ENCODE results near the gene OR52N2. TPM values are rescaled to one million over a fixed set of nuclear protein-coding genes. Genes with fewer than 3 reads are reported as not detected.

The OR52N2 gene
- total and polyA plus RNA-seq, 11 donors: not detected

DNA sequence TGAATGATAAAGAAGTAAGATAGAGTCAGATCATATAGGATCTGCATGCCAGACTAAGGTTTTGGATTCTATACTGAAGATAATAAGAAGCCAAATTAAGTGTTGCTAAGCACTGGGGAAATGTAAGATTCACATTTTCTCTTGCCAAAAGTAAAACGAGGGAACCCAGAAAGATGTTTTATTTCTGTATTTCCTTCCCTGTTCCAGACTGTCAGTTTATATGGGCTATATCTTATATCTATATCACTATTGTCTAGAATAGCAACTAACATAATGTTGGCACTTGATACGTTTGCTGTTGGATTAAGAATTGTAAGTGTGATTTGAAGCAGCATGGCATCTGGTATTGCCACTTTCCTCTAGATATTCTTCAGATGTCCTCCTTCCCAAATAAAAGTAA, 24.7 kb downstream of the OR52N2 start:
- H3K9me3 ChIP-seq: no peaks in the 10 kb centered on the region
- no peak overlapping the region for H3K4me3 ChIP-seq
- WGBS, 4 donors: 41 to 55% (median 47%) methylated on average over 2 of the region's 2 CpGs
- DNase-seq (no peak), ATAC-seq (no peak)
- H3K4me1 ChIP-seq: no peaks in the 10 kb centered on the region
- no peaks in the 10 kb centered on the region for H3K36me3 ChIP-seq
- intact Hi-C loops (cut with DNase I): no loop called here
- no peak overlapping the region for H3K27ac ChIP-seq
- TF ChIP-seq POLR2A (IDR thresholded peaks at IDR 0.05) (no peak), CTCF (IDR thresholded peaks at IDR 0.05) (no peak)
- no peaks in the 10 kb centered on the region for H3K27me3 ChIP-seq

DNA sequence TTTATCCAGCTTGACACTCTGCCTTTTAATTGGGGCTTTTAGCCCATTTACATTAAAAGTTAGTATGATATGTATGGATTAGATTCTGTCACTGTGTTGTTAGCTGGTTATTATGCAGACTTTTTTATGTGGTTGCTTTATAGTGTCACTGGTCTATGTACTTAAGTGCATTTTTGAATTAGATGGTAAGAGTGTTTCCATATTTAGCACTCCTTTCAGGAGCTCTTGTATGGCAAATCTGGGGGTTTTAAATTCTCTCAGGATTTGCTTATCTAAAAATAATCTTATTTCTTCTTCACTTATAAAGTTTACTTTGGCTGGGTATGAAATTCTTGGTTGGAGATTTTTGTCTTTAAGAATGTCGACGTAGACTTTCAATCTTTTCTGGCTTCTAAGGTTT, 29.0 kb downstream of the OR52N2 start:
- Histone ChIP-seq H3K4me3 (no peak overlapping the region), H3K36me3 (no peaks in the 10 kb centered on the region), H3K4me1 (no peaks in the 10 kb centered on the region), H3K9me3 (no peaks in the 10 kb centered on the region), H3K27ac (no peak overlapping the region), H3K27me3 (no peaks in the 10 kb centered on the region)
- intact Hi-C loops (cut with DNase I): no loop called here
- 74 to 97% (median 90%) methylated on average over 2 of the region's 2 CpGs for WGBS, 4 donors
- no peak for TF ChIP-seq CTCF (IDR thresholded peaks at IDR 0.05)
- no peak for TF ChIP-seq POLR2A (IDR thresholded peaks at IDR 0.05)
- ATAC-seq: no peak
- no peak for DNase-seq

- WGBS, 4 donors: 0 to 77% (median 50%) methylated on average over 1 of the region's 1 CpG
- no peak within 1 kb of the TSS for H3K27ac ChIP-seq
- no peaks in the 10 kb centered on the region for H3K36me3 ChIP-seq
- TF ChIP-seq POLR2A (IDR thresholded peaks at IDR 0.05) (no peak), CTCF (IDR thresholded peaks at IDR 0.05) (no peak)
- H3K9me3 ChIP-seq: no peaks in the 10 kb centered on the region
- no peaks in the 10 kb centered on the region for H3K4me1 ChIP-seq
- intact Hi-C loops (cut with DNase I): no loop called here
- ATAC-seq (no peak), DNase-seq (no peak)
- no peak within 1 kb of the TSS for H3K4me3 ChIP-seq
- H3K27me3 ChIP-seq: no peaks in the 10 kb centered on the region
Observed at GRCh38 chr11:5841797-5842196, 33.1 kb downstream of the OR52N2 start, which contains the start of gene OR52E6. TSS of gene OR52E6 (minus strand) at chr11:5841897. CDS start at chr11:5841897, 0 bp downstream.

DNA sequence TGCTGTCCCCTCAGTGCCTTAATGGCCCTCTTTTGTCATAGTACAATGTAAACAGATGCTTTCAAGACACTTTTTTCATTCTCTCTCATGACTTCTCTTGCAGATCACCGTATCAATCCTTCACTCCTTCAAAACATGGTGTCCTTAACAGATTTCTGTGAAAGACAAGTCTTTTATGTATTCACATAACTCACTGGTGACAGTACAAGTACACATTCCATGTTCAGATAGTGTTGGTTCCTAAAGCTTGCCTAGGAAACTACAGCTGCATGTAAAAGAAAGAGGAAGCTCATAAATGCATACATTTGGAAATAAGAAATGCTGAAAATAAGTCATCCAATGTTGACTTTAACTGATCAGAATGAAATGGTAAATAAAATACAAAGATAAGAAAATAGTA, 38.0 kb downstream of the OR52N2 start:
- no peak overlapping the region for H3K27ac ChIP-seq
- TF ChIP-seq CTCF (IDR thresholded peaks at IDR 0.05): no peak
- TF ChIP-seq POLR2A (IDR thresholded peaks at IDR 0.05): no peak
- H3K9me3 ChIP-seq: peaks cover 0 to 7% (median 0%) of the 10 kb centered on the region in 12 donors
- intact Hi-C loops (cut with DNase I): no loop called here
- H3K4me1 ChIP-seq: no peaks in the 10 kb centered on the region
- H3K4me3 ChIP-seq: no peak overlapping the region
- ATAC-seq: no peak
- no peak for DNase-seq
- H3K36me3 ChIP-seq: no peaks in the 10 kb centered on the region
- WGBS, 4 donors: 38 to 57% (median 48%) methylated on average over 1 of the region's 1 CpG
- H3K27me3 ChIP-seq: no peaks in the 10 kb centered on the region

Data from heart left ventricle (tissue), 16 donors.